ENCODE results near the gene C5orf15.

GRCh38 chr5:134008266-134008749 lies 39.9 kb upstream of the C5orf15 start:
- TF ChIP-seq CTCF (conservative IDR thresholded peaks at IDR 0.05) (no peak), ZFX (IDR thresholded peaks at IDR 0.05) (no peak)
